Mammary epithelial cell (primary cell): Measurements from ENCODE around the gene LRRIQ1.

Experiments
- EZH2 ChIP-seq: IDR thresholded peaks from 2 replicates; pipeline ENCODE4 v1.6.1; 2012; ENCODE audit warnings: low read length, inconsistent platforms, borderline replicate concordance
- TF ChIP-seq, protein P1 (sequence below), 2 donors: IDR thresholded peaks in 1 of 2; conservative IDR thresholded peaks in 1 of 2; 2 replicates each; pipeline ENCODE4 v1.5.1; 2011 to 2012; ENCODE audit warnings: inconsistent platforms in 2 of 2, low read length in 2 of 2, mild to moderate bottlenecking in 2 of 2, control low read depth in 1 of 2, low read depth in 1 of 2; ENCODE audit not compliant: insufficient read depth in 1 of 2; ENCODE audit errors: extremely low read depth in 1 of 2

DNA sequence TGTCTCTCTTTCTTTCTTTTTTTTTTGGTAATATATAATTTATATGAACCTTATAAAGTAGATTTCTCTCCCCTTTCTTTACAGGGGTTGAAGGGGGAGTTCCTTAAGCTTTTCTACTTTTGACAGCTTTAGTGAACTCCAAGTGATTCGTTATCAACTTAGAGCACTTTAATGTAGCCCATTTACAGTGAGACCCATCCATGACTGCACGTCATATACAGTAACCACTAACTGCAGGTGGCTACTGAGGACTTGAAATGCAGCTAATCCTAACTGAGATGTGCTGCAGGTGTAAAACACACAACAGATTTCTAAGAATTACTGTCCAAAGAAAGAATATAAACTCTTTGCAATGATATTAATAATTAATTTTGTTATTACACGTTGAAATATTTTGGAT lies 582 bp downstream of the LRRIQ1 start:
- TF ChIP-seq, protein P1, sequence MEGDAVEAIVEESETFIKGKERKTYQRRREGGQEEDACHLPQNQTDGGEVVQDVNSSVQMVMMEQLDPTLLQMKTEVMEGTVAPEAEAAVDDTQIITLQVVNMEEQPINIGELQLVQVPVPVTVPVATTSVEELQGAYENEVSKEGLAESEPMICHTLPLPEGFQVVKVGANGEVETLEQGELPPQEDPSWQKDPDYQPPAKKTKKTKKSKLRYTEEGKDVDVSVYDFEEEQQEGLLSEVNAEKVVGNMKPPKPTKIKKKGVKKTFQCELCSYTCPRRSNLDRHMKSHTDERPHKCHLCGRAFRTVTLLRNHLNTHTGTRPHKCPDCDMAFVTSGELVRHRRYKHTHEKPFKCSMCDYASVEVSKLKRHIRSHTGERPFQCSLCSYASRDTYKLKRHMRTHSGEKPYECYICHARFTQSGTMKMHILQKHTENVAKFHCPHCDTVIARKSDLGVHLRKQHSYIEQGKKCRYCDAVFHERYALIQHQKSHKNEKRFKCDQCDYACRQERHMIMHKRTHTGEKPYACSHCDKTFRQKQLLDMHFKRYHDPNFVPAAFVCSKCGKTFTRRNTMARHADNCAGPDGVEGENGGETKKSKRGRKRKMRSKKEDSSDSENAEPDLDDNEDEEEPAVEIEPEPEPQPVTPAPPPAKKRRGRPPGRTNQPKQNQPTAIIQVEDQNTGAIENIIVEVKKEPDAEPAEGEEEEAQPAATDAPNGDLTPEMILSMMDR (conservative IDR thresholded peaks at IDR 0.05 in 1 of 2, IDR thresholded peaks at IDR 0.05 in 1 of 2; ENCODE audit: extremely low read depth in 1 of 2, insufficient read depth in 1 of 2, low read depth in 1 of 2, low read length in 2 of 2), result no peak
- no peak for TF ChIP-seq EZH2
